Fibroblast of mammary gland (primary cell): Measurements from ENCODE around the gene PRKN.

Source experiments
- DNase-seq: peaks from one replicate; pipeline ENCODE4 v3.0.0-alpha.2; 2010; ENCODE audit warnings: low read depth
- H3K4me3 ChIP-seq: 2 replicates; pipeline ENCODE4 v1.5.1; 2011; ENCODE audit warnings: low read depth, mild to moderate bottlenecking, low read length, moderate library complexity; ENCODE audit not compliant: control insufficient read depth
- TF ChIP-seq, protein P1 (sequence below): conservative IDR thresholded peaks from 2 replicates; pipeline ENCODE4 v1.5.1; 2011; ENCODE audit warnings: low read depth, low read length, inconsistent platforms; ENCODE audit not compliant: control insufficient read depth, insufficient read depth

Gene PRKN

DNA sequence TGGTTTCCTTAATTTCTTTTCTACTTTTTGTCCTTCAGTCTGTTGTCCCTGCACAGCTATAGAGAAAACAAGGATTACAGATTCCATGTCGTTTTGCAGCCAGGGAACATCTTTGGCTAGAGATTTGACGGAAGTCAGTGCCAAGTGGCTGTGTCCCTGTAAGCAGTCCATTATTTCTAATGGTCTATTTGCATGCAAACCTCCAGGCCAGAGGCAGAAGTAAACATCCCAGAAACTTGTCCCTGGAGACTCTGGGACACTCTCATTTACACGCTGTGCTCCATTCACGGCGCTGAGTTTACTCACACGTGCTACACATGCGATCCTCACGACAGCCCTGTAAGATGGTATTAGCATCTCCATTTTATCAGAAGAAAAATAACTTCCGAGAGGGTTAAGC is 355.5 kb downstream of the PRKN start:
- H3K4me3 ChIP-seq, result no peak overlapping the region
- TF ChIP-seq, protein P1, sequence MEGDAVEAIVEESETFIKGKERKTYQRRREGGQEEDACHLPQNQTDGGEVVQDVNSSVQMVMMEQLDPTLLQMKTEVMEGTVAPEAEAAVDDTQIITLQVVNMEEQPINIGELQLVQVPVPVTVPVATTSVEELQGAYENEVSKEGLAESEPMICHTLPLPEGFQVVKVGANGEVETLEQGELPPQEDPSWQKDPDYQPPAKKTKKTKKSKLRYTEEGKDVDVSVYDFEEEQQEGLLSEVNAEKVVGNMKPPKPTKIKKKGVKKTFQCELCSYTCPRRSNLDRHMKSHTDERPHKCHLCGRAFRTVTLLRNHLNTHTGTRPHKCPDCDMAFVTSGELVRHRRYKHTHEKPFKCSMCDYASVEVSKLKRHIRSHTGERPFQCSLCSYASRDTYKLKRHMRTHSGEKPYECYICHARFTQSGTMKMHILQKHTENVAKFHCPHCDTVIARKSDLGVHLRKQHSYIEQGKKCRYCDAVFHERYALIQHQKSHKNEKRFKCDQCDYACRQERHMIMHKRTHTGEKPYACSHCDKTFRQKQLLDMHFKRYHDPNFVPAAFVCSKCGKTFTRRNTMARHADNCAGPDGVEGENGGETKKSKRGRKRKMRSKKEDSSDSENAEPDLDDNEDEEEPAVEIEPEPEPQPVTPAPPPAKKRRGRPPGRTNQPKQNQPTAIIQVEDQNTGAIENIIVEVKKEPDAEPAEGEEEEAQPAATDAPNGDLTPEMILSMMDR, result no peak

DNA sequence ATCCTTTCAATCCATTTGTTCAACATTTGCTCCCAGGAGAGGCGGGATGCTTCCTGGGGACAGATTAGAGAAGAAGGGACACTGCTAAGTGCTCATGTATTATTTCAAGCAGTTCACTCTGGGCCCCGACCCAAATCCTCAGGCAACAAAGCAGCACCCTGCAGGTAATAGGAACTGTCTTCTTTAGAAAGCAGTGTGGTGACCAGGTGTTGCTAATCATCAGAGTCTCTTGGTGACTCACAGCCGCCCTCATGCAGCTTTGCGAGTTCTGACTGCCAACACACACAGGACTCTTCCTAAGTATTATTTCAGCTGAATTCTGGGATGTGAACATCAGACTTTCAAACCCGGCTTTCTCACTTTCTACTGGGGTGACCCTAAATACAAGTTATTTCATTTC is 356.4 kb downstream of the PRKN start:
- DNase-seq, result peak; percentile 46
- TF ChIP-seq, protein P1, result no peak
- H3K4me3 ChIP-seq, result no peak overlapping the region

More for the DNA sequence above, 355.5 kb downstream of the PRKN start:
- no peak for DNase-seq

DNA sequence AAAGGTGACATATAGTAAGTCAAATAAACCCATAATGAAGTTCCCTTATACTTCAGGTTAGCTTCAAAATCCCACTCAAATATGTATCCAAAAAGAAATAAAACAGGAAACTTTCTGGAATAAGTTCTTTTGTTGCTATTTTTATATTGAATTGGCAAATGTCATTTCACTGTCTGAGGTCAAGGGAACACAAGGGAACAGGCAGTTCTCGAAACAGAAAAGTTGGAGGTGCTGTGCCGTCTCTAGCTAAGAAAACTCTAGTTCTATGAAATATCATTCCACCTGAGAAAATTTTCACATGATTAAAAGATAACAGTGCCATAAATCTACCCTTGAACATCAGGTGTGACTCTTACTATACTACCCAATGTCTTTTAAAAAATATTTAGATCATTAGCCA is 358.5 kb downstream of the PRKN start:
- TF ChIP-seq, protein P1, result no peak
- no peak overlapping the region for H3K4me3 ChIP-seq
- no peak for DNase-seq

DNA sequence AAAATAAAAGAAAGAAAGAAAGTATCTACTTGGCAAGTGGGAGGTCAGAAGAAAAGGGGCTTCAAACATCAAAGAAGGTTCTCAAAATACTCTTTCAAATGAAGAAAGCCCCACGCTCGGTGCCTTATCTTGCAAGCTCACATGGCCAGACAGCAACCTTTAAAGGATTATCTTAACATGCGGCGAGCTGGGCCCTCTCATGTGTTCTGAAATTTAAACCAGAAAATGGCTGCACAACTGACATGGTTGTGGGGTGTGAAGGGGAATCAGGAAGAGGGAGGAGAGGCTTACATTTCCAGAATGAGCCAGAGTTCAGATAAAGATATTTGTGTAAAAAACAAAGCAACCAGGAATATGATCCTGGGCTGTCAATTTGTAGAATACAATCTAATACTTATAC is 363.1 kb downstream of the PRKN start:
- DNase-seq, result no peak
- H3K4me3 ChIP-seq, result no peak overlapping the region
- TF ChIP-seq, protein P1, result no peak

DNA sequence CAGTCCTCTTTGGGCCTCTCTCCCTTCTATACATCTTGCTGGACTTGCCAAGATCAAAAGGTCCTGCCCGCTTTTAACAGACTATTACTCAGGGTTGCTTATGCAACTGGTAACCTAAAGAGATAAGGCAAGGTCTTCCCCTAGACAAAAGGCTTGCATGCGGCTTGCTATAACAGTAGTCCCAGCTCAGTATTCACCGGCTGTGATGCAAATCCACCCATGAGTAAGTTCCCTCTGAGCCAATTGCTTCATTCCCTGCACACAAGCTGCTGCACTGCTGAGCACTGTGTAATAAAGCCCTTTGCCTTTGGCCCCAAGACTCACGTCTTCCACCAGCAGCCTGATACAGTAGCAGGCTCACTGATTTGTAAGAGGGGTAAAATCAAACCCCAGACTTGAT is 363.8 kb downstream of the PRKN start:
- no peak overlapping the region for H3K4me3 ChIP-seq
- TF ChIP-seq, protein P1, result no peak
- DNase-seq, result peak; percentile 50

DNA sequence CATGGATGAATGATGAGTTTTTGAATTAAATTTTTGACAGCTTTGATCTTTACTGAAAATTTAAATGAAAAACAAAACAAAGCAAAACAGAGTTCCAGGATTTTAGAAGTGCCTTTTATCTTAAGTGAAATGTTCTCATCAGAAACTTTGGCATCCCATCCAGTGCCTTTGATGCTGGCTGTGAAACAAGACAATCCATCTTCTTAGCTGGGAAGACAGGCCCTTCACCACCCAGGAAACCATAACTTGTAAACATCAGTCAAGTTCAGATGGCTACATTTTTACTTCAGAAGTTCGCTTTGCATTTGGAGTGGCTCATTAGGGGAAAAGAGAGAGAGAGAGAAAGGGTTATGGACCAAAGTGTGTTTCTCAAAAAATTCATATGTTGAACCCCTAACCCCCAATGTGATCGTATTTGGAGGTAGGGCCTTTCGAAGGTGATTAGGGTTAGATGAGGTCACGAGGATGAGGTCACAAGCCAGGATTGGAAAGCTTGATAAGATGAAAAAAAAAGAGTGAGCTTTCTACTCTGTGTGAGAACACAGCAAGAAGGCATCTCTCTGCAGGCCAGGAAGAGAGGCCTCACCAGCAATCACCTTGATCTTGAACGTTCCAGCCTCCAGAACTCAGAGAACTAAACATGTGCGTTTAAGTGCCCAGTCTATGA is 366.5 kb downstream of the PRKN start:
- DNase-seq, result no peak
- TF ChIP-seq, protein P1, result no peak
- no peak overlapping the region for H3K4me3 ChIP-seq

DNA sequence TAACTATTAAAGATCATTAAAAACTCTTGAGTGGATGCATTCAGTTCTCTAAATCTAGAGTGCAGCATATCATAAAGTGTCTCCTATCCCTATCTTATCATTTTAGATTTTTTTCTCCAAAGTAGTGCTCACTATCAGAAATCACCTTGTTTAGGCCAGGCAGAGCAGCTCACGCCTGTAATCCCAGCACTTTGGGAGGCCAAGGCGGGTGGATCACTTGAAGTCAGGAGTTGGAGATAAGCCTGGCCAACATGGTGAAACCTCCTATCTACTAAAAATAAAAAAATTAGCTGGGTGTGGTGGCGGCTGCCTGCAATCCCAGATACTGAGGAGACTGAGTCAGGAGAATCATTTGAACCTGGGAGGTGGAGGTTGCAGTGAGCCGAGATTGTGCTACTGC is 368.9 kb downstream of the PRKN start:
- TF ChIP-seq, protein P1, result no peak
- DNase-seq, result no peak
- H3K4me3 ChIP-seq, result no peak overlapping the region
